ENCODE results near the gene FRAT2. TPM values are rescaled to one million over a fixed set of nuclear protein-coding genes. Genes with fewer than 3 reads are reported as not detected.

FRAT2 gene
- total and polyA plus RNA-seq, 2 of the 13 experiments (the other 11 are each of a cell fraction or from before 2014, with no cell fraction given) = 7.2 to 14.1 TPM

DNA sequence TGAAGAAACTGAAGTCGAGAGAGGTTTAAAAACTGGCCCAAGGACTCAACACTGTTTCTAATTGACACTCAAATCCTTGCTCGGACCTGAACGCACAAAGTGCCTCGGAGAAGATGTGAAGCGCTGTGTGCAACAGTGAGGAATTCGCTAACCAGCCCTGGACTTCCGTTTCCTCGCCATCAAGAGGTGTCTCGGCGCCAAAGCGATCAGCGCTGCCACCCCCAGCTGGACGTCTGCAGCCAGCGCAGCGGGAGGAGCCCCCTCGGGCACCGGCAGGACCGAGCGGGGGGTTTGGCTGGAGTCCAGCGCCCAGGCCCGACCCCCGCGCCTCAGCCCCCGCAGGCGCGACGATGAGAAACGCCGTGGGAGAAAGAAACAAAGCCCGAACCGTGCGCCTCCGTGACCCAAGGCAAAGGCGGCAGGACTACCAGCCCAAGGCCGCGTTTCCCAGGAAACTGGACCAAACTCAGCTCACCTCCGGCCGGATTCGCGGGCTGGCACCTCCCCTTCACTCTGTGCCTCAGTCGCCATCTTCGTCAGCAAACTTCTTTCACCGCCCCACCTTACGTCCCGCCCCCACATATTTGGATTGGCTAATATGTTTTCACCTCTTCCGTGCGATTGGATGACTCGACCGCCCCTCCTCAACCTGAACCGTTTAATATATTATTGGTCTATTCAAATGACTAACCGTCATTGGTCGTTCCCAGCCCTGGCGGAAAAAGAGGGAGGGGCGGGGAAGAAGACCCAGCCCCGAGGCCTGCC, 42.2 kb downstream of the FRAT2 start, which contains the start of gene ARHGAP19 (continued):
- TF ChIP-seq, protein P1, sequence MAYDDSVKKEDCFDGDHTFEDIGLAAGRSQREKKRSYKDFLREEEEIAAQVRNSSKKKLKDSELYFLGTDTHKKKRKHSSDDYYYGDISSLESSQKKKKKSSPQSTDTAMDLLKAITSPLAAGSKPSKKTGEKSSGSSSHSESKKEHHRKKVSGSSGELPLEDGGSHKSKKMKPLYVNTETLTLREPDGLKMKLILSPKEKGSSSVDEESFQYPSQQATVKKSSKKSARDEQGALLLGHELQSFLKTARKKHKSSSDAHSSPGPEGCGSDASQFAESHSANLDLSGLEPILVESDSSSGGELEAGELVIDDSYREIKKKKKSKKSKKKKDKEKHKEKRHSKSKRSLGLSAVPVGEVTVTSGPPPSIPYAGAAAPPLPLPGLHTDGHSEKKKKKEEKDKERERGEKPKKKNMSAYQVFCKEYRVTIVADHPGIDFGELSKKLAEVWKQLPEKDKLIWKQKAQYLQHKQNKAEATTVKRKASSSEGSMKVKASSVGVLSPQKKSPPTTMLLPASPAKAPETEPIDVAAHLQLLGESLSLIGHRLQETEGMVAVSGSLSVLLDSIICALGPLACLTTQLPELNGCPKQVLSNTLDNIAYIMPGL (CRISPR knock-in tag; IDR thresholded peaks at IDR 0.05; ENCODE audit: borderline replicate concordance in 1 of 2, low read depth in 1 of 2) = peak; percentile 76 to 77; a peak in 3 of 4 replicates
- TF ChIP-seq, protein P2, sequence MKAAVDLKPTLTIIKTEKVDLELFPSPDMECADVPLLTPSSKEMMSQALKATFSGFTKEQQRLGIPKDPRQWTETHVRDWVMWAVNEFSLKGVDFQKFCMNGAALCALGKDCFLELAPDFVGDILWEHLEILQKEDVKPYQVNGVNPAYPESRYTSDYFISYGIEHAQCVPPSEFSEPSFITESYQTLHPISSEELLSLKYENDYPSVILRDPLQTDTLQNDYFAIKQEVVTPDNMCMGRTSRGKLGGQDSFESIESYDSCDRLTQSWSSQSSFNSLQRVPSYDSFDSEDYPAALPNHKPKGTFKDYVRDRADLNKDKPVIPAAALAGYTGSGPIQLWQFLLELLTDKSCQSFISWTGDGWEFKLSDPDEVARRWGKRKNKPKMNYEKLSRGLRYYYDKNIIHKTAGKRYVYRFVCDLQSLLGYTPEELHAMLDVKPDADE (CRISPR knock-in tag; IDR thresholded peaks at IDR 0.05) = no peak
- peak; percentile 67 for TF ChIP-seq RCOR2 (CRISPR knock-in tag; IDR thresholded peaks at IDR 0.05)
- TF ChIP-seq HOXA3 (CRISPR knock-in tag; IDR thresholded peaks at IDR 0.05) = peak; percentile 84
- TF ChIP-seq, protein P3, sequence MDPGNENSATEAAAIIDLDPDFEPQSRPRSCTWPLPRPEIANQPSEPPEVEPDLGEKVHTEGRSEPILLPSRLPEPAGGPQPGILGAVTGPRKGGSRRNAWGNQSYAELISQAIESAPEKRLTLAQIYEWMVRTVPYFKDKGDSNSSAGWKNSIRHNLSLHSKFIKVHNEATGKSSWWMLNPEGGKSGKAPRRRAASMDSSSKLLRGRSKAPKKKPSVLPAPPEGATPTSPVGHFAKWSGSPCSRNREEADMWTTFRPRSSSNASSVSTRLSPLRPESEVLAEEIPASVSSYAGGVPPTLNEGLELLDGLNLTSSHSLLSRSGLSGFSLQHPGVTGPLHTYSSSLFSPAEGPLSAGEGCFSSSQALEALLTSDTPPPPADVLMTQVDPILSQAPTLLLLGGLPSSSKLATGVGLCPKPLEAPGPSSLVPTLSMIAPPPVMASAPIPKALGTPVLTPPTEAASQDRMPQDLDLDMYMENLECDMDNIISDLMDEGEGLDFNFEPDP (CRISPR knock-in tag; conservative IDR thresholded peaks at IDR 0.05) = no peak
- TF ChIP-seq, protein P4, sequence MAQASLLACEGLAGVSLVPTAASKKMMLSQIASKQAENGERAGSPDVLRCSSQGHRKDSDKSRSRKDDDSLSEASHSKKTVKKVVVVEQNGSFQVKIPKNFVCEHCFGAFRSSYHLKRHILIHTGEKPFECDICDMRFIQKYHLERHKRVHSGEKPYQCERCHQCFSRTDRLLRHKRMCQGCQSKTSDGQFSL (CRISPR knock-in tag; IDR thresholded peaks at IDR 0.05) = 0 out of 2 replicates have a peak, but pooled peaks have one; percentile 26
- TF ChIP-seq, protein P5, sequence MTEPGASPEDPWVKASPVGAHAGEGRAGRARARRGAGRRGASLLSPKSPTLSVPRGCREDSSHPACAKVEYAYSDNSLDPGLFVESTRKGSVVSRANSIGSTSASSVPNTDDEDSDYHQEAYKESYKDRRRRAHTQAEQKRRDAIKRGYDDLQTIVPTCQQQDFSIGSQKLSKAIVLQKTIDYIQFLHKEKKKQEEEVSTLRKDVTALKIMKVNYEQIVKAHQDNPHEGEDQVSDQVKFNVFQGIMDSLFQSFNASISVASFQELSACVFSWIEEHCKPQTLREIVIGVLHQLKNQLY (CRISPR knock-in tag; IDR thresholded peaks at IDR 0.05) = 0 out of 2 replicates have a peak, but pooled peaks have one; percentile 31
- peak; percentile 81 for TF ChIP-seq ZNF772 (CRISPR knock-in tag; IDR thresholded peaks at IDR 0.05)
- peak; percentile 47; the same call in 1 of the 2 replicates for TF ChIP-seq TOPORS (CRISPR knock-in tag; IDR thresholded peaks at IDR 0.05)
- peak; percentile 73 for TF ChIP-seq SUZ12 (IDR thresholded peaks at IDR 0.05; ENCODE audit: low read depth, low read length)
- TF ChIP-seq ZMYM3 (CRISPR knock-in tag; IDR thresholded peaks at IDR 0.05) = peak; percentile 73
- 0 out of 2 replicates have a peak, but pooled peaks have one; percentile 81 for TF ChIP-seq GPN1 (CRISPR knock-in tag; IDR thresholded peaks at IDR 0.05; ENCODE audit: borderline replicate concordance)
- peak; percentile 82 for TF ChIP-seq ATF7-NPFF (CRISPR knock-in tag; IDR thresholded peaks at IDR 0.05; ENCODE audit: low read depth)
- 0 out of 2 replicates have a peak, but pooled peaks have one; percentile 51 for TF ChIP-seq HNRNPL (IDR thresholded peaks at IDR 0.05; ENCODE audit: low read depth, low read length)
- TF ChIP-seq, protein P6, sequence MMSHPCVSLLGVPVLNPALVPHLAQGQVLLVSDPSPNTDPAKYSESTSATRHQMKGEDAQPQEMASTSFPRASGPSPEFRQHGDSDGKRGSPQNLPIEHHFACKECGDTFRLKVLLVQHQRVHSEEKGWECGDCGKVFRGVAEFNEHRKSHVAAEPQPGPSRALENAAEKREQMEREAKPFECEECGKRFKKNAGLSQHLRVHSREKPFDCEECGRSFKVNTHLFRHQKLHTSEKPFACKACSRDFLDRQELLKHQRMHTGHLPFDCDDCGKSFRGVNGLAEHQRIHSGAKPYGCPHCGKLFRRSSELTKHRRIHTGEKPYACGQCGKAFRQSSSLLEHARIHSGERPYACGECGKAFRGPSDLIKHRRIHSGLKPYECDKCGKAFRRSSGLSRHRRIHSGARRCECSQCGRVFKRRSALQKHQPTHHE (CRISPR knock-in tag; IDR thresholded peaks at IDR 0.05; ENCODE audit: borderline replicate concordance) = peak; percentile 95; the same call in 1 of the 2 replicates
- TF ChIP-seq, protein P7, sequence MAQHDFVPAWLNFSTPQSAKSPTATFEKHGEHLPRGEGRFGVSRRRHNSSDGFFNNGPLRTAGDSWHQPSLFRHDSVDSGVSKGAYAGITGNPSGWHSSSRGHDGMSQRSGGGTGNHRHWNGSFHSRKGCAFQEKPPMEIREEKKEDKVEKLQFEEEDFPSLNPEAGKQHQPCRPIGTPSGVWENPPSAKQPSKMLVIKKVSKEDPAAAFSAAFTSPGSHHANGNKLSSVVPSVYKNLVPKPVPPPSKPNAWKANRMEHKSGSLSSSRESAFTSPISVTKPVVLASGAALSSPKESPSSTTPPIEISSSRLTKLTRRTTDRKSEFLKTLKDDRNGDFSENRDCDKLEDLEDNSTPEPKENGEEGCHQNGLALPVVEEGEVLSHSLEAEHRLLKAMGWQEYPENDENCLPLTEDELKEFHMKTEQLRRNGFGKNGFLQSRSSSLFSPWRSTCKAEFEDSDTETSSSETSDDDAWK (CRISPR knock-in tag; IDR thresholded peaks at IDR 0.05) = no peak
- peak; percentile 88 for TF ChIP-seq MEIS2 (CRISPR knock-in tag; IDR thresholded peaks at IDR 0.05)
- TF ChIP-seq TEAD3 (CRISPR knock-in tag; optimal IDR thresholded peaks at IDR 0.05; ENCODE audit: borderline replicate concordance) = peak; percentile 24
- TF ChIP-seq, protein P8, sequence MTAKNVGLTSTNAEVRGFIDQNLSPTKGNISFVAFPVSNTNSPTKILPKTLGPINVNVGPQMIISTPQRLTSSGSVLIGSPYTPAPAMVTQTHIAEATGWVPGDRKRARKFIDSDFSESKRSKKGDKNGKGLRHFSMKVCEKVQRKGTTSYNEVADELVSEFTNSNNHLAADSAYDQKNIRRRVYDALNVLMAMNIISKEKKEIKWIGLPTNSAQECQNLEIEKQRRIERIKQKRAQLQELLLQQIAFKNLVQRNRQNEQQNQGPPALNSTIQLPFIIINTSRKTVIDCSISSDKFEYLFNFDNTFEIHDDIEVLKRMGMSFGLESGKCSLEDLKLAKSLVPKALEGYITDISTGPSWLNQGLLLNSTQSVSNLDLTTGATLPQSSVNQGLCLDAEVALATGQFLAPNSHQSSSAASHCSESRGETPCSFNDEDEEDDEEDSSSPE (CRISPR knock-in tag; IDR thresholded peaks at IDR 0.05) = peak; percentile 92
